ENCODE results near the gene ATP13A4. TPM values are rescaled to one million over a fixed set of nuclear protein-coding genes. Genes with fewer than 3 reads are reported as not detected.

ATP13A4 gene
- total and polyA plus RNA-seq, 3 experiments from 2014 or later = 1.3 to 2.6 TPM; not detected in 1

- no peaks in the 10 kb centered on the region for H3K36me3 ChIP-seq (ENCODE audit: insufficient read depth, low read length)
- ChIA-PET POLR2A (no interaction called here), CTCF (no interaction called here)
- Mint-ChIP-seq H3K4me3 (no peak overlapping the region), H3K27me3 (peaks cover 1 to 7% of the 10 kb centered on the region in 2 donors), H3K36me3 (no peaks in the 10 kb centered on the region), H3K9me3 (peaks cover 0 to 3% (median 1%) of the 10 kb centered on the region in 5 donors), H3K27ac (no peak overlapping the region), H3K4me1 (peaks cover 0 to 9% (median 3%) of the 10 kb centered on the region in 3 donors)
- H3K27ac ChIP-seq (ENCODE audit: low read depth, low read length) = no peak overlapping the region
- H3K9me3 ChIP-seq (ENCODE audit: low read length) = no peaks in the 10 kb centered on the region
- no peaks in the 10 kb centered on the region for H3K4me1 ChIP-seq (ENCODE audit: insufficient read depth, low read length)
- DNase-seq = no peak
- no peaks in the 10 kb centered on the region for H3K27me3 ChIP-seq (ENCODE audit: insufficient read depth, low read length, poor library complexity, severe bottlenecking)
- no peak overlapping the region for H3K4me3 ChIP-seq (ENCODE audit: low read length)
These were observed 181.9 kb downstream of the ATP13A4 start for GRCh38 chr3:193372783-193373182.

GRCh38 chr3:193367868-193368267 is 186.8 kb downstream of the ATP13A4 start:
- Mint-ChIP-seq H3K27ac (no peak overlapping the region), H3K27me3 (peaks cover 0 to 11% of the 10 kb centered on the region in 2 donors), H3K4me1 (peaks cover 0 to 3% (median 3%) of the 10 kb centered on the region in 3 donors), H3K4me3 (no peak overlapping the region), H3K9me3 (peaks cover 0 to 2% (median 0%) of the 10 kb centered on the region in 5 donors), H3K36me3 (no peaks in the 10 kb centered on the region)
- no peak overlapping the region for H3K4me3 ChIP-seq (ENCODE audit: low read length)
- no peaks in the 10 kb centered on the region for H3K36me3 ChIP-seq (ENCODE audit: insufficient read depth, low read length)
- ChIA-PET POLR2A (no interaction called here), CTCF (no interaction called here)
- no peaks in the 10 kb centered on the region for H3K9me3 ChIP-seq (ENCODE audit: low read length)
- H3K4me1 ChIP-seq (ENCODE audit: insufficient read depth, low read length) = no peaks in the 10 kb centered on the region
- no peaks in the 10 kb centered on the region for H3K27me3 ChIP-seq (ENCODE audit: insufficient read depth, low read length, poor library complexity, severe bottlenecking)
- no peak overlapping the region for H3K27ac ChIP-seq (ENCODE audit: low read depth, low read length)
- no peak for DNase-seq

DNA sequence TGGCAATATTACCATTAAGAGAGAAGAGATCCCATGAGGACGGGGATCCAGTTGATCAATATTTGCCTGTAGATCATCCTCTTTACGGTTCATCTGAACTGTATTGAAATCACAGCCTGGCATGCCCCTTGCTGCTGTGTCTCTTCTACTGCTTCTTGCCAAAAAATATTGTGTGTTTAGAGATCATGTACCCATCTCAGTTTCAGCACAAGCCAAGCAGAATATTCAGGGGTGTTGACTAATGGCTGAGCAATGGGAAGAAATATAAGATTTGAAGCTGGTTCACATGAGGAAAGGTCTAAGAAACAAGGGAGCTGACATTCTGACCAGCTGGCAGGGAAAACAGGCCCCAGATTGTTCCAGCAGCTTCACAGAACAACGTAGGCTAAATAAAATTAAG is 197.4 kb downstream of the ATP13A4 start:
- Mint-ChIP-seq H3K4me3 (no peak overlapping the region), H3K27me3 (peaks cover 0 to 4% of the 10 kb centered on the region in 2 donors), H3K36me3 (no peaks in the 10 kb centered on the region), H3K4me1 (no peaks in the 10 kb centered on the region), H3K27ac (no peak overlapping the region), H3K9me3 (no peaks in the 10 kb centered on the region)
- no peaks in the 10 kb centered on the region for H3K27me3 ChIP-seq (ENCODE audit: insufficient read depth, low read length, poor library complexity, severe bottlenecking)
- POLR2A ChIA-PET = no interaction called here
- H3K9me3 ChIP-seq (ENCODE audit: low read length) = no peaks in the 10 kb centered on the region
- no peak for DNase-seq
- no peak overlapping the region for H3K4me3 ChIP-seq (ENCODE audit: low read length)
- CTCF ChIA-PET = no interaction called here
- H3K36me3 ChIP-seq (ENCODE audit: insufficient read depth, low read length) = no peaks in the 10 kb centered on the region
- no peak overlapping the region for H3K27ac ChIP-seq (ENCODE audit: low read depth, low read length)
- no peaks in the 10 kb centered on the region for H3K4me1 ChIP-seq (ENCODE audit: insufficient read depth, low read length)

GRCh38 chr3:193354423-193354822 is 200.3 kb downstream of the ATP13A4 start:
- H3K36me3 Mint-ChIP-seq = no peaks in the 10 kb centered on the region
- H3K27me3 ChIP-seq (ENCODE audit: insufficient read depth, low read length, poor library complexity, severe bottlenecking) = no peaks in the 10 kb centered on the region
- H3K27me3 Mint-ChIP-seq = peaks cover 0 to 4% of the 10 kb centered on the region in 2 donors
- CTCF ChIA-PET = no interaction called here
- H3K27ac Mint-ChIP-seq = no peak overlapping the region
- peaks cover 0 to 2% (median 0%) of the 10 kb centered on the region in 5 donors for H3K9me3 Mint-ChIP-seq
- no peaks in the 10 kb centered on the region for H3K36me3 ChIP-seq (ENCODE audit: insufficient read depth, low read length)
- no peak overlapping the region for H3K4me3 ChIP-seq (ENCODE audit: low read length)
- POLR2A ChIA-PET = no interaction called here
- no peaks in the 10 kb centered on the region for H3K4me1 ChIP-seq (ENCODE audit: insufficient read depth, low read length)
- H3K4me3 Mint-ChIP-seq = no peak overlapping the region
- no peaks in the 10 kb centered on the region for H3K4me1 Mint-ChIP-seq
- no peaks in the 10 kb centered on the region for H3K9me3 ChIP-seq (ENCODE audit: low read length)
- no peak for DNase-seq
- no peak overlapping the region for H3K27ac ChIP-seq (ENCODE audit: low read depth, low read length)

Other genes starting within 250 kb of the ATP13A4 start
- gene ATP13A5, start 176.1 kb downstream of the ATP13A4 start, total RNA-seq = not detected
- gene ATP13A5, start 176.1 kb downstream of the ATP13A4 start, polyA plus RNA-seq = not detected
- 10 to 100 TPM; 86.1 to 93.7 TPM for gene OPA1, start 38.3 kb upstream of the ATP13A4 start, total RNA-seq
- 25.4 TPM for gene OPA1, start 38.3 kb upstream of the ATP13A4 start, polyA plus RNA-seq

Measured in CD8-positive, alpha-beta memory T cell (primary cell).